Measurements from ENCODE around the gene MPO. TPM values are rescaled to one million over a fixed set of nuclear protein-coding genes. Genes with fewer than 3 reads are reported as not detected.

Gene MPO
- total and polyA plus RNA-seq, 10 of the 15 experiments (the other 5 are each of a cell fraction or from before 2014, with no cell fraction given), result 0.06 to 0.49 (median 0.14) TPM

GRCh38 chr17:58328195-58329034, 47.7 kb upstream of the MPO start, which contains the start of gene TSPOAP1 (continued):
- peak; percentile 43 for TF ChIP-seq PKNOX1 (IDR thresholded peaks at IDR 0.05)
- no peak for TF ChIP-seq CREB1 (IDR thresholded peaks at IDR 0.05; ENCODE audit: low read depth)
- TF ChIP-seq MLLT1 (IDR thresholded peaks at IDR 0.05), result peak; percentile 90
- peak; percentile 81 for TF ChIP-seq PBX3 (IDR thresholded peaks at IDR 0.05; ENCODE audit: insufficient replicate concordance, low read depth, low read length)
- TF ChIP-seq E4F1 (IDR thresholded peaks at IDR 0.05; ENCODE audit: borderline replicate concordance, partially characterized antibody), result peak; percentile 44
- 0 out of 2 replicates have a peak, but pooled peaks have one; percentile 32 for TF ChIP-seq ESRRA (IDR thresholded peaks at IDR 0.05; ENCODE audit: low read length)
- TF ChIP-seq RCOR1 (conservative IDR thresholded peaks at IDR 0.05; ENCODE audit: low read depth, low read length), result 0 out of 2 replicates have a peak, but pooled peaks have one; percentile 58
- 0 out of 2 replicates have a peak, but pooled peaks have one; percentile 33 for TF ChIP-seq GATAD2B (conservative IDR thresholded peaks at IDR 0.05; ENCODE audit: low read depth)
- TF ChIP-seq NFXL1 (IDR thresholded peaks at IDR 0.05; ENCODE audit: borderline replicate concordance), result 0 out of 2 replicates have a peak, but pooled peaks have one; percentile 79
- TF ChIP-seq LARP7 (IDR thresholded peaks at IDR 0.05), result peak; percentile 37; the same call in 1 of the 2 replicates
- TF ChIP-seq WRNIP1 (IDR thresholded peaks at IDR 0.05; ENCODE audit: borderline replicate concordance, low read depth, low read length), result no peak
- TF ChIP-seq HCFC1 (IDR thresholded peaks at IDR 0.05; ENCODE audit: low read length), result peak; percentile 12; the same call in 1 of the 2 replicates
- TF ChIP-seq MEF2A (IDR thresholded peaks at IDR 0.05; ENCODE audit: insufficient read depth, low read depth, low read length), result peak; percentile 78
- no peak for TF ChIP-seq NFIC (IDR thresholded peaks at IDR 0.05; ENCODE audit: low read depth, low read length)
- TF ChIP-seq BCL3 (IDR thresholded peaks at IDR 0.05; ENCODE audit: borderline replicate concordance, insufficient read depth, low read depth, low read length, poor library complexity, severe bottlenecking), result peak; percentile 36
- peak; percentile 66 for TF ChIP-seq TARDBP (IDR thresholded peaks at IDR 0.05; ENCODE audit: borderline replicate concordance)
- no peak for TF ChIP-seq ETV6 (conservative IDR thresholded peaks at IDR 0.05 in 1 of 2, IDR thresholded peaks at IDR 0.05 in 1 of 2; ENCODE audit: borderline replicate concordance in 1 of 2, low read depth in 1 of 2)
- peak; percentile 87 for TF ChIP-seq BACH1 (IDR thresholded peaks at IDR 0.05; ENCODE audit: borderline replicate concordance)
- peak; percentile 97 for TF ChIP-seq BMI1 (IDR thresholded peaks at IDR 0.05; ENCODE audit: borderline replicate concordance)
- no peak for TF ChIP-seq SREBF1 (IDR thresholded peaks at IDR 0.05; ENCODE audit: low read length)
- TF ChIP-seq TCF3 (IDR thresholded peaks at IDR 0.05; ENCODE audit: borderline replicate concordance, insufficient read depth, low read depth, low read length), result peak; percentile 77

All from GM12878 (cell line).